ENCODE data around the gene MAFF.
"Not testable (repeated sequence)": the region's sequence is repeated elsewhere in the genome, so short reads cannot be mapped to it uniquely, and the experiment has no call there.

The MAFF gene

GRCh38 chr22:38178605-38178937 is 23.2 kb upstream of the MAFF start:
- peaks cover 26% of the 10 kb centered on the region for H3K4me1 ChIP-seq (ENCODE audit: control insufficient read depth, insufficient read depth, low read length)
- not testable (repeated sequence) for H3K36me3 ChIP-seq (ENCODE audit: control insufficient read depth, insufficient read depth, low read length); H3K27ac ChIP-seq (ENCODE audit: low read depth, low read length); H3K4me3 ChIP-seq (ENCODE audit: low read depth, low read length); H3K27me3 ChIP-seq (ENCODE audit: control insufficient read depth, insufficient read depth, low read length); H3K9me3 ChIP-seq (ENCODE audit: control insufficient read depth, insufficient read depth, low read depth, low read length); H3K9ac ChIP-seq (ENCODE audit: low read length)

GRCh38 chr22:38180841-38181452 is 20.8 kb upstream of the MAFF start:
- peak overlapping the region; percentile 66 for H3K4me3 ChIP-seq (ENCODE audit: low read depth, low read length)
- peaks cover 32% of the 10 kb centered on the region for H3K4me1 ChIP-seq (ENCODE audit: control insufficient read depth, insufficient read depth, low read length)
- H3K9ac ChIP-seq (ENCODE audit: low read length), result peak overlapping the region; percentile 82
- H3K36me3 ChIP-seq (ENCODE audit: control insufficient read depth, insufficient read depth, low read length), result no peaks in the 10 kb centered on the region
- no peaks in the 10 kb centered on the region for H3K9me3 ChIP-seq (ENCODE audit: control insufficient read depth, insufficient read depth, low read depth, low read length)
- peak overlapping the region; percentile 91 for H3K27ac ChIP-seq (ENCODE audit: low read depth, low read length)
- no peaks in the 10 kb centered on the region for H3K27me3 ChIP-seq (ENCODE audit: control insufficient read depth, insufficient read depth, low read length)

- H3K9me3 ChIP-seq (ENCODE audit: control insufficient read depth, insufficient read depth, low read depth, low read length), result no peaks in the 10 kb centered on the region
- H3K4me1 ChIP-seq (ENCODE audit: control insufficient read depth, insufficient read depth, low read length), result peaks cover 32% of the 10 kb centered on the region
- H3K9ac ChIP-seq (ENCODE audit: low read length), result peak within 1 kb of the TSS; percentile 82
- H3K36me3 ChIP-seq (ENCODE audit: control insufficient read depth, insufficient read depth, low read length), result no peaks in the 10 kb centered on the region
- H3K27ac ChIP-seq (ENCODE audit: low read depth, low read length), result peak within 1 kb of the TSS; percentile 91
- no peaks in the 10 kb centered on the region for H3K27me3 ChIP-seq (ENCODE audit: control insufficient read depth, insufficient read depth, low read length)
- peak within 1 kb of the TSS; percentile 66 for H3K4me3 ChIP-seq (ENCODE audit: low read depth, low read length)
Measured at GRCh38 chr22:38181453-38182200, 20.2 kb upstream of the MAFF start, which contains the start of gene PLA2G6. PLA2G6 (minus strand) TSS chr22:38181830; CDS start chr22:38169426, 12,404 bp downstream.

- no peaks in the 10 kb centered on the region for H3K9me3 ChIP-seq (ENCODE audit: control insufficient read depth, insufficient read depth, low read depth, low read length)
- H3K36me3 ChIP-seq (ENCODE audit: control insufficient read depth, insufficient read depth, low read length), result no peaks in the 10 kb centered on the region
- H3K4me1 ChIP-seq (ENCODE audit: control insufficient read depth, insufficient read depth, low read length), result peaks cover 25% of the 10 kb centered on the region
- H3K9ac ChIP-seq (ENCODE audit: low read length), result no peak overlapping the region
- H3K27me3 ChIP-seq (ENCODE audit: control insufficient read depth, insufficient read depth, low read length), result no peaks in the 10 kb centered on the region
- no peak overlapping the region for H3K4me3 ChIP-seq (ENCODE audit: low read depth, low read length)
- no peak overlapping the region for H3K27ac ChIP-seq (ENCODE audit: low read depth, low read length)
Measured at GRCh38 chr22:38184788-38185187, 17.0 kb upstream of the MAFF start.

- Histone ChIP-seq H3K4me1 (ENCODE audit: control insufficient read depth, insufficient read depth, low read length) (peaks cover 8% of the 10 kb centered on the region; the same call in 1 of the 2 replicates), H3K9ac (ENCODE audit: low read length) (no peak overlapping the region), H3K4me3 (ENCODE audit: low read depth, low read length) (no peak overlapping the region), H3K27me3 (ENCODE audit: control insufficient read depth, insufficient read depth, low read length) (no peaks in the 10 kb centered on the region), H3K36me3 (ENCODE audit: control insufficient read depth, insufficient read depth, low read length) (no peaks in the 10 kb centered on the region), H3K9me3 (ENCODE audit: control insufficient read depth, insufficient read depth, low read depth, low read length) (no peaks in the 10 kb centered on the region), H3K27ac (ENCODE audit: low read depth, low read length) (no peak overlapping the region)
Measured at GRCh38 chr22:38186429-38186828, 15.4 kb upstream of the MAFF start.

GRCh38 chr22:38187413-38188212 is 14.2 kb upstream of the MAFF start:
- Histone ChIP-seq H3K36me3 (ENCODE audit: control insufficient read depth, insufficient read depth, low read length) (no peaks in the 10 kb centered on the region), H3K9me3 (ENCODE audit: control insufficient read depth, insufficient read depth, low read depth, low read length) (no peaks in the 10 kb centered on the region), H3K4me1 (ENCODE audit: control insufficient read depth, insufficient read depth, low read length) (peaks cover 6% of the 10 kb centered on the region; the same call in 1 of the 2 replicates), H3K9ac (ENCODE audit: low read length) (no peak overlapping the region), H3K27ac (ENCODE audit: low read depth, low read length) (no peak overlapping the region), H3K27me3 (ENCODE audit: control insufficient read depth, insufficient read depth, low read length) (peaks cover 7% of the 10 kb centered on the region), H3K4me3 (ENCODE audit: low read depth, low read length) (no peak overlapping the region)

GRCh38 chr22:38189104-38189503 is 12.7 kb upstream of the MAFF start:
- Histone ChIP-seq H3K9ac (ENCODE audit: low read length) (no peak overlapping the region), H3K27ac (ENCODE audit: low read depth, low read length) (no peak overlapping the region), H3K4me3 (ENCODE audit: low read depth, low read length) (no peak overlapping the region), H3K9me3 (ENCODE audit: control insufficient read depth, insufficient read depth, low read depth, low read length) (no peaks in the 10 kb centered on the region), H3K27me3 (ENCODE audit: control insufficient read depth, insufficient read depth, low read length) (peaks cover 7% of the 10 kb centered on the region), H3K4me1 (ENCODE audit: control insufficient read depth, insufficient read depth, low read length) (peaks cover 6% of the 10 kb centered on the region; the same call in 1 of the 2 replicates), H3K36me3 (ENCODE audit: control insufficient read depth, insufficient read depth, low read length) (no peaks in the 10 kb centered on the region)

- Histone ChIP-seq H3K4me3 (ENCODE audit: low read depth, low read length) (no peak overlapping the region), H3K4me1 (ENCODE audit: control insufficient read depth, insufficient read depth, low read length) (no peaks in the 10 kb centered on the region), H3K36me3 (ENCODE audit: control insufficient read depth, insufficient read depth, low read length) (no peaks in the 10 kb centered on the region), H3K9ac (ENCODE audit: low read length) (no peak overlapping the region), H3K9me3 (ENCODE audit: control insufficient read depth, insufficient read depth, low read depth, low read length) (no peaks in the 10 kb centered on the region), H3K27me3 (ENCODE audit: control insufficient read depth, insufficient read depth, low read length) (peaks cover 7% of the 10 kb centered on the region), H3K27ac (ENCODE audit: low read depth, low read length) (no peak overlapping the region)
Measured at GRCh38 chr22:38190581-38190980, 11.2 kb upstream of the MAFF start.

GRCh38 chr22:38191055-38191454 is 10.7 kb upstream of the MAFF start:
- H3K27ac ChIP-seq (ENCODE audit: low read depth, low read length), result no peak overlapping the region
- H3K27me3 ChIP-seq (ENCODE audit: control insufficient read depth, insufficient read depth, low read length), result peaks cover 7% of the 10 kb centered on the region
- no peak overlapping the region for H3K9ac ChIP-seq (ENCODE audit: low read length)
- H3K9me3 ChIP-seq (ENCODE audit: control insufficient read depth, insufficient read depth, low read depth, low read length), result no peaks in the 10 kb centered on the region
- no peaks in the 10 kb centered on the region for H3K36me3 ChIP-seq (ENCODE audit: control insufficient read depth, insufficient read depth, low read length)
- H3K4me3 ChIP-seq (ENCODE audit: low read depth, low read length), result no peak overlapping the region
- H3K4me1 ChIP-seq (ENCODE audit: control insufficient read depth, insufficient read depth, low read length), result no peaks in the 10 kb centered on the region

GRCh38 chr22:38191731-38192474 is 9.9 kb upstream of the MAFF start:
- Histone ChIP-seq H3K9ac (ENCODE audit: low read length) (no peak overlapping the region), H3K36me3 (ENCODE audit: control insufficient read depth, insufficient read depth, low read length) (no peaks in the 10 kb centered on the region), H3K27me3 (ENCODE audit: control insufficient read depth, insufficient read depth, low read length) (peaks cover 7% of the 10 kb centered on the region), H3K27ac (ENCODE audit: low read depth, low read length) (no peak overlapping the region), H3K4me3 (ENCODE audit: low read depth, low read length) (no peak overlapping the region), H3K9me3 (ENCODE audit: control insufficient read depth, insufficient read depth, low read depth, low read length) (no peaks in the 10 kb centered on the region), H3K4me1 (ENCODE audit: control insufficient read depth, insufficient read depth, low read length) (no peaks in the 10 kb centered on the region)
